OCI-LY1 (cell line): ENCODE data around the gene MACF1.

Experiments
- EZH2 ChIP-seq: fragments of 200-600 bp; sonication (generic), shearing (Covaris generic); IDR thresholded peaks from 2 replicates; pipeline ENCODE4 v1.8.0; 2017; ENCODE audit warnings: borderline replicate concordance, mixed run types, mild to moderate bottlenecking, antibody characterized with exemption, low read length, moderate library complexity, mixed read lengths
- TF ChIP-seq, protein P1 (sequence below): fragments of 200-600 bp; sonication (generic), shearing (Covaris generic); IDR thresholded peaks from 2 replicates; pipeline ENCODE4 v1.5.1; 2017; ENCODE audit warnings: mild to moderate bottlenecking, antibody characterized with exemption, low read length, moderate library complexity, mixed read lengths

DNA sequence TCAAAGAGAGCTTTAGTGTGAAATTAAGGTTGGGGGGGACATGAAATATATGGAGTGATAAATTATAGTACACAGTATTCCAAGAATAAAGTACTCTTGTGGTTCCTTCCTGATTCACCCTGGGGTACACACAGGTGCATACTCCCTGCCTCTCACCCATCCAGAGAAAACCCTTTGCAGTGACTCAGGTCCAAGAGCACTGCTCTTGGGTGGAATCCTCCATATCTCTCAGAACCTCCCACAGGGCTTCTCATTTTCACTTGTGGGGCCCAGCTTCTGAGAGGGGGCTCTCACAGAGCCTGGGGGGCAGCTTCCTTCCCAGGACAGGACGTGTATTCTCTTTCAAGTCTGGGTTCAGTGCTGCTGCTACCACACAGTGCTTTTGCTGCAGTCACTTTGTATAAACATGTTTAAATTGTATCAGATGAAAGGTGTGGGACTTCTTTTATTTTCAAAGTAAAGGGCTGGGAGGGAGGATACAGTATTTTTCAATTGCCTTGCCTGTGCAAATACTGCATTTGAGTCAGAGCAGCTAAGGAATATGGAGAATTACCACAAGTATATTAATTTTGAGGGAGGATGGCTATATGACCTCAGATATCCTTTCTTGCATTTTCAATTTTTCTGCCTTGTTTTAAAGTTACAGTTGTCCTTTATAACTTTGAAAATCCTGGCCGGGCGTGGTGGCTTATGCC is 262.1 kb downstream of the MACF1 start:
- TF ChIP-seq, protein P1, sequence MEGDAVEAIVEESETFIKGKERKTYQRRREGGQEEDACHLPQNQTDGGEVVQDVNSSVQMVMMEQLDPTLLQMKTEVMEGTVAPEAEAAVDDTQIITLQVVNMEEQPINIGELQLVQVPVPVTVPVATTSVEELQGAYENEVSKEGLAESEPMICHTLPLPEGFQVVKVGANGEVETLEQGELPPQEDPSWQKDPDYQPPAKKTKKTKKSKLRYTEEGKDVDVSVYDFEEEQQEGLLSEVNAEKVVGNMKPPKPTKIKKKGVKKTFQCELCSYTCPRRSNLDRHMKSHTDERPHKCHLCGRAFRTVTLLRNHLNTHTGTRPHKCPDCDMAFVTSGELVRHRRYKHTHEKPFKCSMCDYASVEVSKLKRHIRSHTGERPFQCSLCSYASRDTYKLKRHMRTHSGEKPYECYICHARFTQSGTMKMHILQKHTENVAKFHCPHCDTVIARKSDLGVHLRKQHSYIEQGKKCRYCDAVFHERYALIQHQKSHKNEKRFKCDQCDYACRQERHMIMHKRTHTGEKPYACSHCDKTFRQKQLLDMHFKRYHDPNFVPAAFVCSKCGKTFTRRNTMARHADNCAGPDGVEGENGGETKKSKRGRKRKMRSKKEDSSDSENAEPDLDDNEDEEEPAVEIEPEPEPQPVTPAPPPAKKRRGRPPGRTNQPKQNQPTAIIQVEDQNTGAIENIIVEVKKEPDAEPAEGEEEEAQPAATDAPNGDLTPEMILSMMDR = no peak
- TF ChIP-seq EZH2 = no peak
